Activated gamma-delta T cell (primary cell): ENCODE measurements around the gene XRCC1.
A peak's percentile ranks its signal among the peaks of the same experiment; 100 is the strongest.
"Not testable (repeated sequence)": the region's sequence is repeated elsewhere in the genome, so short reads cannot be mapped to it uniquely, and the experiment has no call there.

Experiments
- DNase-seq: peaks from one replicate; lab custom pipeline; 2025; lab: John Stamatoyannopoulos, UW

Gene XRCC1

DNA sequence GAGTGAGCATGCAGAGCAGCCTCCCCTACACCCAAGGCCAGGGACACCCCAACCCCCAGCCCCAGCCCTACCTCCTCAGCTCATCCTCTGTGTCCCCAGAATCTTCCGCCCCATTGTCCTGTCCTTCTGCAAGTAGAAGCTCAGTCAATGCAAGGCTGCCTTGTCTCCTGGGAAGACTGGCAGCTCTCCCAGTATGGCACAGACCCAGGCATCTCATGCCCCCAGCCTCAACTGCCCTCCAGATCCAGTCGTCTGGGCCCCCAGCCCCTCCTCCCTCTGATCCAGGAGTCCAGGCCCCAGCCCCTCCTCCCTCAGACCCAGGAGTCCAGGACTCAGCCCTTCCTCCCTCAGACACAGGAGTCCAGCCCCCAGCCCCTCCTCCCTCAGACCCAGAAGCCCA, 29.3 kb downstream of the XRCC1 start:
- DNase-seq, result no peak

DNA sequence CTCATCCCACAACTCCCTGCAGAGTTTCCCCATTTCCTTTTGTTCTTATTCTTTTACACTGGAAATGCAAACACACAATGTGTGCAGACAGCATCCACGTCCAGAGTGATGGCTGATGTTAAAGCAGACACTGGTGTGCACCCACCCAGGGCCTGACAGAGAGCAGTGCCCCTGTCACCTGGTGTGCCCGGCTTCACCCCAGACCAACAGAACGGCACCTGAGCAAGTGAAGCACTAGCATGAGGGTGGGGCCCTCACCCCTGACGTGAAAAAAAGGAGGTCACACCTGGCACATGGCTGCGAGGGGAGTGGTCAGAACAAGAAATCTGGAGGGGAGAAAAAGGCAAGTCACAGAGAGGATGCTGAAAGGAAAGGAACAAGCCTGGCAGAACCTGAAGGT, 30.1 kb downstream of the XRCC1 start:
- no peak for DNase-seq

DNA sequence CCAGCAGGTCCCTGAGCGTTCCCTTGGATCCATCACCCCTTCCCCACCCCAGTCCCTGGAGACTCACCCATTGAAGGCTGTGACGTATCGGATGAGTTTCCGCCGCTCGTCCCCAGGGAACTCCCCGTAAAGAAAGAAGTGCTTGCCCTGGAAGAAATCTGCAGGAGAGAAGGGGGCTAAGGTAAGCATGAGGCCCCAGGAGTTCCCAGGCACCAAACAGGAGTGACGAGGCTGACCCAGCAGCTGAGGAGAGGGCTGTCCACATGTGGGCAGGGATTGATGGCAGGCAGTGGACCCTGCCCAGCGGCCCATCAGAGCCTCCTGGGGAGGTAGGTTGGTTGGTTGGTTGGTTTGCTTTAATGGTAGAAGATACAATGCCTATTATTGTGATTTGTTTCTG, 31.2 kb downstream of the XRCC1 start:
- DNase-seq, result no peak

DNA sequence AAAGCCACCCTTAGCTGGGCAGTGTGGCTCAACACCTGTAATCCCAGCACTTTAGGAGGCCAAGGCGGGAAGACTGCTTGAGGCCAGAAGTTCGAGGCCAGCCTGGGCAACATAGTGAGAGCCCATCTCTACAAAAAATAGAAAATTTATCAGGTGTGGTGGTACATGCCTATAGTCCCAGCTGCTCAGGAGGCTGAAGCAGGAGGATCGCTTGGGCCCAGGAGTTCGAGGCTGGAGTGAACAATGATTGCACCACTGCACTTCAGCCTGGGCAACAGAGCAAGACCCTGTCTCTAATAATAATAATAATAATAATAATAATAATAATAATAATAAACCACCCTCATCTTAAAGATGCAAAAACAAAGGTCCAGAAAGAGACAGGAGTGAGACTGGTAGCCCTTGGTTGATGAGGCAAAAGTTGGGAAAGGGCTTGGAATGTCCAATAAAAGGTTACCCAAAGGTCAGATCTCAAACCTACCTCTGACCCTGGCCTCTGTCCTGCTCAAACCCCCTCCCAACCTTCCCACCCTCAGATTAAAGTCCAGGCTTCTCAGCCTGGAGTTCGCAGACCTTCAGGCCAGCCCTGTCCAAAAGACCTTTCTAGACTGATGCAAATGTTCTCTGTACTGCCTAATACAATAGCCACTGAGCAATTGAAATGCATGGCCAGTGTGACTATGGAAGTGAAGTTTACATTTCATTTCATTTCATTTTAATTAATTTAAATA, 33.2 kb downstream of the XRCC1 start:
- no peak for DNase-seq

DNA sequence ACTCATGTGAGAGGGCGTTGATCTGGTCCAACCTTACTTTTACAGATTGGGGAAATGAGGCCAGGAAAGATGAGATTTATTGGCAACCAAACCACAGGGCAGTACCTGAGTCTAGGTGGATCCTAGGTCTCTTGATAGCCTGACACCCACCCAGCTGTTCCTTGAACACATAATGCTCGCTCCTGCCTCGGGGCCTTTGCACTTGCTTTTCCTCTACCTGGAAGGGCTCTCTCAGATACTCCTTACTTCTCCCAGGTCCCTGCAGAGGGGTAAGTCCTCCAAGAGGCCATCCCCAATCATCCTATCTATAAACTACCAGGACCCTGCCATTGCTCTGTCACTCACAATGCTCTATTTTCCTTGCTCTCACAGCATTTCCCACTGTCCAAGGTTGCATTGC, 34.9 kb downstream of the XRCC1 start:
- no peak for DNase-seq

DNA sequence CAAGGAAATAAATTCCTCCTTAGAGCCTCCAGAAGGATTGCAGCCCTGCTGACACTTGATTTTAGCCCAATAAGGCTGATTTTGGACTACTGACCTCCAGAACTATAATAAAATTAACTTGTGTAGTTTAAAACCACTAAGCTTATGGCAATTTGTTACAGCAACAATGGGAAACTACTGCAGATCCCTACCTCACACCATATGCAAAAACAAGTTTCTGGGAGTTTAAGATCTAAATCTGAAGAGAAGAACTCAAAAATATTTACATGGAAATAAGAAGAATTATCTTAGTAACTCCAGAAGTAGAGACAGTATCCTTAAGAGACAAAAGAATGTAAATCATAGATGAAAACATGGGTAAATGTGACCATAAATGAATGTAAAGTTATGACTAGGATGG, 36.4 kb downstream of the XRCC1 start:
- no peak for DNase-seq

DNA sequence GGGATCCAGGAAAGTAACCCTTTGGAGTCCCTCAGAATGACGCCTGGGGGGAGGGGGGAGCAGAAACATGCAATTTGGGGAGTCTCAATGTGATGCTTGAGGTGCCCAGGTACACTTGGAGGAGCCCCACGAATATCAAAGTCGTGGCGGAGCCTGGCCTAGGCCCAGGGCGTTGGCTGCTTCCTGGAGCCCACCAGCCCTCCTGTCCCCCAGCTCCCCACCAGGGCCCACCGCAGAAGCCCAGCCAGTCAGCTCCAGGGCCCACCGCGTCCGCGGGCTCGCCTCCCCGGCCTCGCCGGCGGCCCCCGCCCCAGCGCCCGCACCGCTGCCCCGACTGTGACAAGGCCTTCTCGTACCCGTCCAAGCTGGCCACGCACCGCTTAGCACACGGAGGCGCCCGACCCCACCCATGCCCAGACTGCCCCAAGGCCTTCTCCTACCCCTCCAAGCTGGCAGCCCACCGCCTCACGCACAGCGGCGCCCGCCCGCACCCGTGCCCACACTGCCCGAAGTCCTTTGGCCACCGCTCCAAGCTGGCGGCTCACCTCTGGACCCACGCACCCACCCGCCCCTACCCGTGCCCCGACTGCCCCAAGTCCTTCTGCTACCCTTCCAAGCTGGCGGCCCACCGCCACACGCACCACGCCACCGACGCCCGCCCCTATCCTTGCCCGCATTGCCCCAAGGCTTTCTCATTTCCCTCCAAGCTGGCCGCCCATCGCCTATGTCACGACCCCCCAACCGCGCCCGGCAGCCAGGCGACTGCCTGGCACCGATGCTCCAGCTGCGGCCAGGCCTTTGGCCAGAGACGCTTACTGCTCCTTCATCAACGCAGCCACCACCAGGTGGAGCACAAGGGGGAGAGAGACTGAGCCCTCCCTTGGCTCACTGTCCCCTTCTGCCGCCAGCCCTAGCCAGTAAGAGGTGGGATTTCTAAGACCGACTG, 40.2 kb downstream of the XRCC1 start:
- DNase-seq, result no peak

DNA sequence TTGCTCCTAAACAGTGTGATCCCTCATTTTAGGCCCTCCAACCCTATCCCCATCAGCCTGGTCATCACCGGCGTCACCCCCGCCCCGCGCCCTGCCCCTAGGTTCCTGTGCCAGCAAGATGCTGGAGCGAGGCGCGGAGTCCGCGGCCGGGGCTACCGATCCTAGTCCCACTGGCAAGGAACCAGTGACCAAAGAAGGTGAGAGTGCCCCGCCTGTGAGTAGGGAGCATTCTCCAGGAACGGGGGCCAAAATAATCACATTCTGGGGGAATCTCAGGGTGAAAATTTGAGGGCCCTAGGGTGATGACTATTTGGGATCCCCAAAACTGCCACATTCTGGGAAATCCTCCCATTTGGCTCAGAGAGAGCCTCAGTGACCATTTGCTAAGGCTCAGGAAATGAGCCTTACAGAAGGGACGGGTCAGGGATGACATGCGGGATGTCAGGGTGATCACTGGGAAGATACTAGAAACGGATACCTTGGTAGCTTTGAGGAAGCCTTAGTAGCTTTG, 41.0 kb downstream of the XRCC1 start:
- DNase-seq, result peak; percentile 49

DNA sequence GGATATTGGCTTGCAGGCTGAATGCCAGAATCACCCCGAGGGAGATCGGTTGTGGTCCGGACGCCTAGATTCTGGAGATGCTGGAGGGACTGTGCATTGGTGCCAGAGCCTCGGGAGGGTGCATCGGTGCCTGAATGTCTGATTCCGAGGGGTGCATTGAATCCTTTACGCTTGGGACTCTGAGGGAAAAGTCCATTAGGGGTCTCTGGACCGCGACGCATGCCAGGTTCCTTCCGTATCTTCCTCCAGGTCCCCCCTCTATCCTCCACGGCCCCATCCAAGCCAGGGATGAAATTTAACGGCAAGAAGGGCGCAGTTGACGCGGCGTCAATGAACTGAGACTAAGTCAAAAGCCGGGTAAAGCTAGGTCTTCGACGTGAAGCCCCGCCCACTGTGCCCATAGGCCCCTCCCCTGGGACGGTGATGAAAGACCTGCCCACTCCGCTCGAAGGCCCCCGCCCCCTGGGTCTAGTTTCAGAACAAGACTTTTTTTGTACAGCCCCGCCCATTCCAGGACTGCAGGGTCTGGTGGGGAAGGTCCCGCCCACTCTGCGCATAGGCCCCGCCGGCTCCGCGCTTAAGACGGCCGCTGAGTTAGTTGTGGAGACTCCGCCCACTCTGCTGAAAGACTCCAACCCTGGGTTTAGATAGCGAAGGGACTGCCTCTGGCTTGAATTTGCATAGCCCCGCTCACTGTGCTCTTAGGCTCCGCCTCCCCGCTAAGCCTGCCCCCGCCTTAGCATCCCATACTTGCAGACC, 41.6 kb downstream of the XRCC1 start:
- DNase-seq, result peak; percentile 68

DNA sequence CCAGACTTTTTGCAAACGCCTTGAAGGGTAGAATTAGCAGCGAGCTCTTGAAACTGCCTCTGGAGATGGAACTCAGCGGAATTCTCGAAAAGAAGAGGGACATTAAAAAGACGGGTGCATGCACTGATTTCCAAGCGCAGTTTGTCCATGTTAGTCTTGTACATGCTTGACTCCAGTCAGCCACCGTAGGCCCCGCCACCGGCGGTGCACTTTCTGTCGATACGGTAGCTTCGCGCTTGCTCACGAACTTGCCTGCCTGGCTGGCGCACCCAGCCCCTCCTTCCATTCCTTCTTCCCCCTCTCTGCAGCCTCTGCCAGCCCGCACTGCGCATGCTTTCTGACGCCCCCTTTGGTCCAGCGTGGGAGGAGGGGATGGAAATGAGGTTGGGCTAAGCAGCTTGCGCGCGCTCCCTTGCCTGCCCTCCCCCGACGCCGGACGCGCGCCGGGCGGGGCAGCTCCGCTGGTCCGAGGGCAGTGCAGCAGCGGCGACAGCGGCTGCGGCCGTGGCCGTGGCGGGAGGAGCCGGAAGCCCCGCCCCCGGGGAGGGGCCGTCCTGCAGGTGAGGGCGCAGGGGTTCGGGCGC, 42.3 kb downstream of the XRCC1 start, which contains the start of gene ZNF575:
Gene ZNF575 (plus strand): TSS at position 227 of the 584 bp plus-strand sequence. CDS start 1,235 bp downstream, outside the sequence.
- peak; percentile 60 for DNase-seq

DNA sequence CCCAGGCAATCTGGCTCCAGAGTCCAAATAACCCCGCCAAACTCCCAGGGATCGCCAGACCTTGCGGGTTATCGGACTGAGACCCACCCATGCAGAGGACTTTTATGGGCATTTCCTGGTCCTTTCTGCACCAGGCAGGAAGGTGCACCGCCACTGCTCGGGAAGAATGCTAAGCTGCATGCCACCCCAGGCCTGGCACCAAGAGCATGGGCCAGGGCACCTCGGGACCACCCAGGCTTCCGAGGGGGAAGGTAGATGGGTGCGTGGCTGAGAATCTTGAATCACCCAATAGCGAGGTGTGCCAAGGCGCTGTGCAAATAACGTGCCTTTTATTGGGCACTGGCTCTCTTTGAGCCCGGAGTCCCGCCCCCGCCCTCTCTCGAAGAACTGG, 42.8 kb downstream of the XRCC1 start:
- no peak for DNase-seq

DNA sequence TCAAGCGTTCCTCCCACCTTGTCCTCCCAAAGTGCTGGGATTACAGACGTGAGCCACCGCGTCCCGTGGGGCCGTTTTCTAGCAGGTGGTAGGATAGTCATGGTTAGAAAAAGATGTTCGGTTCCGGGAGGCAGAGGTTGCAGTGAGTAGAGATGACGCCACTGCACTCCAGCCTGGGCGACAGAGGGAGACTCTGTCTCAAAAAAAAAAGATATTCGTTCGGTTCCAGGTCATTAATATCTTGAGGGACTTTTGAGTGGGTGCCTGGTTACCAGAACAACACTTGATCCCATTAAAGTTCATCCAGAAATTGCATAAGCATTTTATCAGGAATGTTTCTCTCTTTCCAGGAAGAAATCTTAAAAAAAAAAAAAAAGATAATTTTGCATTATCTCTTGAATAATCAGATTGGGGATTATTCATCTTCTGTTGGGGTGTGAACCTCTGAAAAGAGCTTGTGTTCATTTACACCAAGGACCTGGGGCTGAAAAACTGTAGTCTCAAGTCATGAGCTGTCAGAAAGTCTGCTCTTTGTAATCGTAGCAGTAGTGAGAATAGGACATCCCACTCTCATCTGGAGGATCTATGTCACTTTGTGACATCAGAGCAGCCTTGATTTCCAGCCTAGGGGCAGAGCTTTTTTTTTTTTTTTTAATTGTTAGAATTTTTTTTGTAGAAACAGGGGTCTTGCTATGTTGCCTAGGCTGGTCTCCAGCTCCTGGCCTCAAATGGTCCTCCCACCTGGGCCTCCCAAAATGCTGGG, 47.3 kb downstream of the XRCC1 start:
- DNase-seq, result no peak

DNA sequence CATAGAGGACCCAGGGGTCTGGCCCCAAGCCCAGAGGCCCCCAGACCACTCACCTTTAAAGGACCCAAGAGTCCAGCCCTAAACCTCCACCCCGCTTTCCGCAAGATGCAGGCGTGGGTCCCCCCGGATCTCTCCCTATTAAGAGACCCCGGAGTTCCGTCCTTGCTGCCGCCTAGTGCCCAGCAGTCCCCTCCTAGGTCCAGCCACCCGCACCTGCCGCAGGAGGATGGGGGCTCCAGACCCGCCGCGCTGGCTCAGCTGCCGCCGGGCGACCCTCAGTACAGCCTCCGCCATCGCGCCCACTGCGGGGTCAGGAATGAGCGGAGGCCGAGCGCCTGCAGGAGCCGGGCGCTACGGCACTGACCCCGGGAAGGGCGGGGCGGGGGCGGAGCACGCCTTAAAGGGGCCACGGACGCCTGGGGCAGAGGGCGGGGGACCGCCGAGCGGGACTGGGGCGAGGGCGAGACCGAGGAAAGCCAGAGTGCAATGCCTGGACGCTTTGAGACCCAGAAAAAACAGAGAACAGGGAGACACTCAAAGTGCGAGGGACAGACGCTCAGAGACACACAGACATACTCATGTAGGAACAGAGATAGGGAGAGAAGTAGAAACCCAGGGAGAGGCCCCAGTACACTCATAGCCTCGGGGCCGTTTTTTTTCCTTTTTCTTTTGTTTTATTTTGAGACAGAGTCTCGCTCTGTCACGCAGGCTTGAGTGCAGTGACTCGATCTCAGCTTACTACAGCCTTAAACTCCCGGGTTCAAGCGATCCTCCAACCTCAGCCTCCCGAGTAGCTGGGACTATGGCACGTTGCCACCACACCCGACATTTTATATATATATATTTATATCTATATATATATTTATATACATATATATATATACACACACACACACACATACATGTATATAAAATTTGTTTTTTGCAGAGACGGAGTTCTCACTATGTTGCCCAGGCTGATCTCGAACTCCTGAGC, 48.2 kb downstream of the XRCC1 start, which contains the start of gene ETHE1:
Gene ETHE1 (minus strand): TSS at position 318 of the 976 bp plus-strand sequence. CDS start 24 bp downstream, at position 294.
- peak; percentile 60 for DNase-seq

DNA sequence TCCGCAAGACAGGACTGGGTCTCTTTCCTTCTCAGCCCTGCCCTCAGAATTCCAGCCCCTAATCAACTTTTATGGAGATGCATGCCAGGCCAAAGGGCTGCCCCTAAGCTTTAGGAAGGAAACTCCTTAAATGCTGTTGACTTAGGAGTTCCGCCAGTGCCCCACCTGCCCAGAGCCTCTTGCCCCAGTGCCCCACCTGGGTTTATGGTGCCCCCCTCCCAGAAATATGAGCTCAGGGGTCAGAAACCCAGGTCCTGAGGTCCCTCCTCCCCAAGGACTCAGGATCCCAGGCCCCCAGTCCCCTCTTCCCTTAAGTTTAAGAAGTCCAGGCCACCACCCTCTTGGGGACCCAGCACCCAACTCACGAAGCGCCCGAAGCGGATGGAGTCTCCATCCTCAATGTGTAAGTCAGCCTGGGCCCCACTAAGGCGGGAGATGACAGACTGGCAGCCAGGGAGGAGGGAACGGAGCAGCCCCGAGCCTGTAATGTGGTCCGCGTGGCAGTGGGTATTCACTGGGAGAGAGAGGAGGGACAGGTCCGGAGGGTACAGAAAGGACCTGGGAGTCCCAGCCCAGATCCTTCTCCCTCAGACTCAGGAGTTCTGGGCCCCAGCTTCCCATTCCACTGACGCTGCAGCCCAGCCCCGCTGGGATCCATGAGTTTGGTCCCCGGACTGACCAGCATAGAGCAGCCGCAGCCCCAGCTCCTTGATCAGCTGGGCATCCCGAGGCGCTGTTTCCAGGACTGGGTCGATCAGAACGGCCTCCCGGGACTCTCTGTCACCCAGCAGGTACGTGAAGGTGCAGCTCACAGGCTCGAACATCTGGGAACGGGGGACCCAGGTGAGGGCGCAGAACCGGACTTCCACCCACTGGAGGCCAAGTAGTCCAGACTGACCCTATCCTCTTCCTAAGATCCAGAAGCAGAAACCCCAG, 49.2 kb downstream of the XRCC1 start:
- no peak for DNase-seq

DNA sequence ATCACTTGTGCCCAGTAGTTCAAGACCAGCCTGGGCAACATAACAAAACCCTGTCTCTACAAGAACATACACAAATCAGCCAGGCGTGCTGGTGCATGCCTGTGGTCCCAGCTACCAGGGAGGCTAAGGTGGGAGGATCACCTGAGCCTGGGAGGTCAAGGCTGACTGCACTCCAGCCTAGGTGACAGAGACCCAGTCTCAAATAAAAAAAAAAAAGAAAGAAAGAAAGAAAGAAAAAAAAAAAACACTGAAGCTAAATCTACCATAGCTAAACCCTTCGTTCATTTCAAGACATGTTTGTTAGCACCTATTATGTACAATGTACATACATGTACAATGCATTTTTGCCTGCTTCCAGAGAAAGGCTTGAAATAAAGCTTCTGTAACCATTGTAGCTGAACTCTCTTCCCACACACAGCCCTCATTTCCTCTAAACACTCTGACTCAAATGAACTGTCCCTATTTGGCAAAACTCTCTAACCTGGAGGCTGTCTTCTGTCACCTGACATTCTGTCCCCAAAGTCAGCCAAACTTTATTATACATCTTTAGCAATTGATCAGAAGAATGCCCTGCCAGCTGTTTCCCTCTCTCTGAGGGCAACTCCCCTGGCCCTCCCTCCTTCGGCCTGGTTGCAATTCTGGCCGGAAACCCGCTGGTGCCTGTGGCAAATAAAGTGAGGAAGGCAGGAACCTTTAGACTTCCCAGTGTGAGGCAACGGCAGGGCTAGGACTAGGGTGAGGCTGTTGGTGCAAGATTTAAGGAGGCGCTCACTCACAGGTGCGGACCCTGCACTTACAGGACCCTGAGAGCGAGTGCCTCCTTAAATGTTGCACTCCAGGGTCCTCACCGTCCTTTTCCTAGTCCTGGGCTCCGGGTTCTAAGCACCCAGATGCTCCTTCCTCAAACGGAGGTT, 50.1 kb downstream of the XRCC1 start:
- no peak for DNase-seq

DNA sequence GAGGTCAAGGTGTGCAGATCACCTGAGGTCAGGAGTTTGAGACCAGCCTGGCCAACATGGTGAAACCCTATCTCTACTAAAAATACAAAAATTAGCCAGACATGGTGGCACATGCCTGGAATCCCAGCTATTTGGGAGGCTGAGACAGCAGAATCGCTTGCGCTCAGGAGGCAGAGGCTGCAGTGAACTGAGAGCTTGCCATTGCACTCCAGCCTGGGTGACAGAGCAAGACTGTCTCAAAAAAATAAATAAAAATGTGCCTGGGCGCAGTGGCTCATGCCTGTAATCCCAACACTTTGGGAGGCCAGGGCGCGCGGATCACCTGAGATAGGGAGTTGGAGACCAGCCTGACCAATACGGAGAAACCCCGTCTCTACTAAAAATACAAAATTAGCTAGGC, 51.6 kb downstream of the XRCC1 start:
- not testable (repeated sequence) for DNase-seq

DNA sequence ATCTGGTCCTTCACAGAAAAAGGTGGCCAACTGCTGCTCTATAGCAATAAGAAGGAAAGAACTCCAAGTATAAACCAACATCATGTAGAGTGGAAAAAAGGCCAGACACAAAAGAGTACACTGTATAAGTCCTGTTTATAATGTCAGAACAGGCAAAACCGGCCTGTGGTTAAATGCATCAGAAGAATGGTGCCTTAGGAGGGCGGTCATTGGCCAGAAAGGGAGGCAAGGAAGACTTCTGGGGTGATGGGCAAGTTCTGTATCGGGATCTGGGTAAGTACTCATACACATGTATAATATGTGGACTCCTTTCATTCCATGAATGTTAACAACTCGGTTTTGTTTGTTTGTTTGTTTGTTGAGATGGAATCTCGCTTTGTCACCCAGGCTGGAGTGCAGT, 52.4 kb downstream of the XRCC1 start:
- no peak for DNase-seq
